ENCODE results near the gene AGO3.

Gene AGO3

GRCh38 chr1:35929730-35930592 lies 944 bp upstream of the AGO3 start:
- H3K4me1 ChIP-seq (ENCODE audit: control insufficient read depth, insufficient read depth, low read length): peaks cover 3% of the 10 kb centered on the region
- H3K27me3 ChIP-seq (ENCODE audit: control insufficient read depth, insufficient read depth, low read length): no peaks in the 10 kb centered on the region
- H3K9ac ChIP-seq (ENCODE audit: low read length): peak overlapping the region; percentile 32
- peak overlapping the region; percentile 99 for H3K27ac ChIP-seq (ENCODE audit: low read depth, low read length)
- H3K36me3 ChIP-seq (ENCODE audit: control insufficient read depth, insufficient read depth, low read length): no peaks in the 10 kb centered on the region
- peak overlapping the region; percentile 91 for H3K4me3 ChIP-seq (ENCODE audit: low read length)

- Histone ChIP-seq H3K27me3 (ENCODE audit: control insufficient read depth, insufficient read depth, low read length) (no peaks in the 10 kb centered on the region), H3K4me1 (ENCODE audit: control insufficient read depth, insufficient read depth, low read length) (peaks cover 3% of the 10 kb centered on the region), H3K4me3 (ENCODE audit: low read length) (peak overlapping the region; percentile 91), H3K9ac (ENCODE audit: low read length) (peak overlapping the region; percentile 20), H3K36me3 (ENCODE audit: control insufficient read depth, insufficient read depth, low read length) (no peaks in the 10 kb centered on the region), H3K27ac (ENCODE audit: low read depth, low read length) (peak overlapping the region; percentile 99)
Observed at GRCh38 chr1:35931446-35932157, 697 bp downstream of the AGO3 start.

- Histone ChIP-seq H3K4me3 (ENCODE audit: low read length) (peak overlapping the region; percentile 91), H3K36me3 (ENCODE audit: control insufficient read depth, insufficient read depth, low read length) (no peaks in the 10 kb centered on the region), H3K9ac (ENCODE audit: low read length) (no peak overlapping the region), H3K4me1 (ENCODE audit: control insufficient read depth, insufficient read depth, low read length) (peaks cover 3% of the 10 kb centered on the region), H3K27me3 (ENCODE audit: control insufficient read depth, insufficient read depth, low read length) (no peaks in the 10 kb centered on the region), H3K27ac (ENCODE audit: low read depth, low read length) (no peak overlapping the region)
Observed at GRCh38 chr1:35932158-35932636, 1.3 kb downstream of the AGO3 start.

- no peaks in the 10 kb centered on the region for H3K27me3 ChIP-seq (ENCODE audit: control insufficient read depth, insufficient read depth, low read length)
- H3K9ac ChIP-seq (ENCODE audit: low read length): no peak overlapping the region
- H3K4me3 ChIP-seq (ENCODE audit: low read length): no peak overlapping the region
- no peak overlapping the region for H3K27ac ChIP-seq (ENCODE audit: low read depth, low read length)
- peaks cover 3% of the 10 kb centered on the region for H3K4me1 ChIP-seq (ENCODE audit: control insufficient read depth, insufficient read depth, low read length)
- no peaks in the 10 kb centered on the region for H3K36me3 ChIP-seq (ENCODE audit: control insufficient read depth, insufficient read depth, low read length)
Observed at GRCh38 chr1:35932941-35933340, 2.0 kb downstream of the AGO3 start.

- no peak overlapping the region for H3K4me3 ChIP-seq (ENCODE audit: low read length)
- peaks cover 3% of the 10 kb centered on the region for H3K4me1 ChIP-seq (ENCODE audit: control insufficient read depth, insufficient read depth, low read length)
- H3K36me3 ChIP-seq (ENCODE audit: control insufficient read depth, insufficient read depth, low read length): no peaks in the 10 kb centered on the region
- H3K27me3 ChIP-seq (ENCODE audit: control insufficient read depth, insufficient read depth, low read length): no peaks in the 10 kb centered on the region
- no peak overlapping the region for H3K9ac ChIP-seq (ENCODE audit: low read length)
- no peak overlapping the region for H3K27ac ChIP-seq (ENCODE audit: low read depth, low read length)
Observed at GRCh38 chr1:35935442-35936388, 4.8 kb downstream of the AGO3 start.

GRCh38 chr1:35936838-35937237 lies 5.9 kb downstream of the AGO3 start:
- Histone ChIP-seq H3K4me3 (ENCODE audit: low read length) (no peak overlapping the region), H3K27ac (ENCODE audit: low read depth, low read length) (no peak overlapping the region), H3K27me3 (ENCODE audit: control insufficient read depth, insufficient read depth, low read length) (no peaks in the 10 kb centered on the region), H3K36me3 (ENCODE audit: control insufficient read depth, insufficient read depth, low read length) (no peaks in the 10 kb centered on the region), H3K9ac (ENCODE audit: low read length) (no peak overlapping the region), H3K4me1 (ENCODE audit: control insufficient read depth, insufficient read depth, low read length) (peaks cover under 1% of the 10 kb centered on the region)

GRCh38 chr1:35939484-35939883 lies 8.6 kb downstream of the AGO3 start:
- no peak overlapping the region for H3K4me3 ChIP-seq (ENCODE audit: low read length)
- H3K4me1 ChIP-seq (ENCODE audit: control insufficient read depth, insufficient read depth, low read length): peaks cover 2% of the 10 kb centered on the region
- H3K27me3 ChIP-seq (ENCODE audit: control insufficient read depth, insufficient read depth, low read length): no peaks in the 10 kb centered on the region
- H3K36me3 ChIP-seq (ENCODE audit: control insufficient read depth, insufficient read depth, low read length): no peaks in the 10 kb centered on the region
- no peak overlapping the region for H3K9ac ChIP-seq (ENCODE audit: low read length)
- no peak overlapping the region for H3K27ac ChIP-seq (ENCODE audit: low read depth, low read length)

- Histone ChIP-seq H3K9ac (ENCODE audit: low read length) (no peak overlapping the region), H3K27ac (ENCODE audit: low read depth, low read length) (no peak overlapping the region), H3K4me1 (ENCODE audit: control insufficient read depth, insufficient read depth, low read length) (peaks cover 2% of the 10 kb centered on the region), H3K27me3 (ENCODE audit: control insufficient read depth, insufficient read depth, low read length) (no peaks in the 10 kb centered on the region), H3K36me3 (ENCODE audit: control insufficient read depth, insufficient read depth, low read length) (no peaks in the 10 kb centered on the region), H3K4me3 (ENCODE audit: low read length) (no peak overlapping the region)
Observed at GRCh38 chr1:35945327-35945726, 14.4 kb downstream of the AGO3 start.

GRCh38 chr1:35947547-35947946 lies 16.6 kb downstream of the AGO3 start:
- no peak overlapping the region for H3K27ac ChIP-seq (ENCODE audit: low read depth, low read length)
- no peak overlapping the region for H3K4me3 ChIP-seq (ENCODE audit: low read length)
- H3K9ac ChIP-seq (ENCODE audit: low read length): no peak overlapping the region
- H3K36me3 ChIP-seq (ENCODE audit: control insufficient read depth, insufficient read depth, low read length): no peaks in the 10 kb centered on the region
- H3K27me3 ChIP-seq (ENCODE audit: control insufficient read depth, insufficient read depth, low read length): no peaks in the 10 kb centered on the region
- H3K4me1 ChIP-seq (ENCODE audit: control insufficient read depth, insufficient read depth, low read length): no peaks in the 10 kb centered on the region

- Histone ChIP-seq H3K4me3 (ENCODE audit: low read length) (no peak overlapping the region), H3K36me3 (ENCODE audit: control insufficient read depth, insufficient read depth, low read length) (no peaks in the 10 kb centered on the region), H3K4me1 (ENCODE audit: control insufficient read depth, insufficient read depth, low read length) (no peaks in the 10 kb centered on the region), H3K9ac (ENCODE audit: low read length) (no peak overlapping the region), H3K27ac (ENCODE audit: low read depth, low read length) (no peak overlapping the region), H3K27me3 (ENCODE audit: control insufficient read depth, insufficient read depth, low read length) (no peaks in the 10 kb centered on the region)
Observed at GRCh38 chr1:35958558-35958957, 27.7 kb downstream of the AGO3 start.

- Histone ChIP-seq H3K27me3 (ENCODE audit: control insufficient read depth, insufficient read depth, low read length) (no peaks in the 10 kb centered on the region), H3K4me1 (ENCODE audit: control insufficient read depth, insufficient read depth, low read length) (no peaks in the 10 kb centered on the region), H3K36me3 (ENCODE audit: control insufficient read depth, insufficient read depth, low read length) (no peaks in the 10 kb centered on the region), H3K9ac (ENCODE audit: low read length) (no peak overlapping the region), H3K27ac (ENCODE audit: low read depth, low read length) (no peak overlapping the region), H3K4me3 (ENCODE audit: low read length) (no peak overlapping the region)
Observed at GRCh38 chr1:35959304-35959703, 28.4 kb downstream of the AGO3 start.

GRCh38 chr1:35962952-35963351 lies 32.0 kb downstream of the AGO3 start:
- H3K36me3 ChIP-seq (ENCODE audit: control insufficient read depth, insufficient read depth, low read length): no peaks in the 10 kb centered on the region
- H3K9ac ChIP-seq (ENCODE audit: low read length): no peak overlapping the region
- no peaks in the 10 kb centered on the region for H3K4me1 ChIP-seq (ENCODE audit: control insufficient read depth, insufficient read depth, low read length)
- no peak overlapping the region for H3K4me3 ChIP-seq (ENCODE audit: low read length)
- no peaks in the 10 kb centered on the region for H3K27me3 ChIP-seq (ENCODE audit: control insufficient read depth, insufficient read depth, low read length)
- no peak overlapping the region for H3K27ac ChIP-seq (ENCODE audit: low read depth, low read length)

Data from rectal smooth muscle tissue (tissue), 1 donor.